Thyroid gland (tissue), 4 donors: ENCODE data around the gene CYP2D6.
"Not testable (repeated sequence)": the region's sequence is repeated elsewhere in the genome, so short reads cannot be mapped to it uniquely, and the experiment has no call there.

ENCODE experiments used
- POLR2A ChIP-seq, 2 donors: fragments of 450-650 bp; IDR thresholded peaks; one replicate each; pipeline ENCODE4 v1.6.1; 2017; ENCODE audit warnings: antibody characterized with exemption in 2 of 2, mild to moderate bottlenecking in 2 of 2, moderate library complexity in 1 of 2
- TF ChIP-seq, protein P1 (sequence below), 6 experiments: fragments of 200-600 bp in 3 of 6; fragments of 450-650 bp in 3 of 6; sonication (generic) in 3 of 6; IDR thresholded peaks; one replicate each; pipeline ENCODE4 v1.5.1; 2016 to 2019; ENCODE audit warnings: antibody characterized with exemption in 6 of 6, mild to moderate bottlenecking in 2 of 6, inconsistent platforms in 1 of 6, moderate library complexity in 1 of 6

DNA sequence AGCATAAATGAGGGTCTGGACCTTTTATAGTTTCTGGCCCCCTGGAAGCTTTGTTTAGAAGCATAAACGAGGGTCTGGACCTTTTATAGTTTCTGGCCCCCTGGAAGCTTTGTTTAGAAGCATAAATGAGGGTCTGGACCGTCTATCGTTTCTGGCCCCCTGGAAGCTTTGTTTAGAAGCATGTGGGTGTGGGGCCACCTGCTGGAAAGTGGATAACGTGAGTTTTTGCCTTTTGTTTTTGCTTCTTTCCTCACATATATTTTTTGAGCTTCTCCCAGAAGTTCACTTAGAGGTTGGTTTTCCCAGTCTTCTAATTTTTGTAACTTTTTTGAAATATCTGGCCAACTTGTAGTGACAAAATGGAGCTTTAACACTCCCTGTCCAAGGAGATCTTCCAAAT is 17.8 kb downstream of the CYP2D6 start:
- not testable (repeated sequence) for TF ChIP-seq POLR2A (IDR thresholded peaks at IDR 0.05)
- TF ChIP-seq, protein P1, sequence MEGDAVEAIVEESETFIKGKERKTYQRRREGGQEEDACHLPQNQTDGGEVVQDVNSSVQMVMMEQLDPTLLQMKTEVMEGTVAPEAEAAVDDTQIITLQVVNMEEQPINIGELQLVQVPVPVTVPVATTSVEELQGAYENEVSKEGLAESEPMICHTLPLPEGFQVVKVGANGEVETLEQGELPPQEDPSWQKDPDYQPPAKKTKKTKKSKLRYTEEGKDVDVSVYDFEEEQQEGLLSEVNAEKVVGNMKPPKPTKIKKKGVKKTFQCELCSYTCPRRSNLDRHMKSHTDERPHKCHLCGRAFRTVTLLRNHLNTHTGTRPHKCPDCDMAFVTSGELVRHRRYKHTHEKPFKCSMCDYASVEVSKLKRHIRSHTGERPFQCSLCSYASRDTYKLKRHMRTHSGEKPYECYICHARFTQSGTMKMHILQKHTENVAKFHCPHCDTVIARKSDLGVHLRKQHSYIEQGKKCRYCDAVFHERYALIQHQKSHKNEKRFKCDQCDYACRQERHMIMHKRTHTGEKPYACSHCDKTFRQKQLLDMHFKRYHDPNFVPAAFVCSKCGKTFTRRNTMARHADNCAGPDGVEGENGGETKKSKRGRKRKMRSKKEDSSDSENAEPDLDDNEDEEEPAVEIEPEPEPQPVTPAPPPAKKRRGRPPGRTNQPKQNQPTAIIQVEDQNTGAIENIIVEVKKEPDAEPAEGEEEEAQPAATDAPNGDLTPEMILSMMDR (IDR thresholded peaks at IDR 0.05): not testable (repeated sequence)
